Activated T-cell treated with anti-CD3 and anti-CD28 coated beads, Interleukin-2, amount 50 U/mL, for 1 hour (primary cell): ENCODE results near the gene CSRNP3.

ENCODE experiments used
- DNase-seq: peaks from one replicate; pipeline ENCODE4 v3.0.0-alpha.2; 2020

Gene CSRNP3

GRCh38 chr2:165472922-165473321, 3.4 kb downstream of the CSRNP3 start:
- DNase-seq: no peak

DNA sequence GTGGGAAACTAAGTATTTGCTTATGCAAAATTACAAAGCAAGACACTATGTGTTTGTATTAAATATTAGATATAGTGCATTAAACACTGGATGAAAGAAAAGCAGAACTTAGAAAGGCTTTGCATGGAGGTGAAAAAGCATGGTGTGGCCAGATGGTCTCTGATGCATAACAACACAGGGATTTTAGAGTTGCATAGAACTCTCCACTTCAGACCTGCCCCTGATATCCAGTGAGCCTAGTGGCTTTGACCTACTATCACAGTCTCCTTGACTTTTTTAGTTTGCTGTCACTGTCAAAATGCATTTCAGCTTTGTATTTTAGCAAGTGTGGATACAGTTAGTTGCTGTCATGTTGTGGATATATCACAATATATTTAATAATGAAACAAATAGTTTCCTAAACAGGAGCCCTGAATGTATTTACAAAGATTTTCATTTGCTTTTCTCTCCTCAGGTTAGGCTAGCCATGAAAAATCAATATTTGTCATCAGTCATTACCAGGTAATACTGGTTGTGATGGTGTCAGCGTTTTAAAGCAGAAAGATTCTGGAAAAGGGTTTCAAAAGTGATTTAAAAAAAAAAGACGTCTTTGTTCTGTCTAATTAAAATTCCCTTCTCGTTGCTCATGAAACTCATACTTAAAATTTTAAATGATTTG, 5.2 kb downstream of the CSRNP3 start:
- DNase-seq: no peak

DNA sequence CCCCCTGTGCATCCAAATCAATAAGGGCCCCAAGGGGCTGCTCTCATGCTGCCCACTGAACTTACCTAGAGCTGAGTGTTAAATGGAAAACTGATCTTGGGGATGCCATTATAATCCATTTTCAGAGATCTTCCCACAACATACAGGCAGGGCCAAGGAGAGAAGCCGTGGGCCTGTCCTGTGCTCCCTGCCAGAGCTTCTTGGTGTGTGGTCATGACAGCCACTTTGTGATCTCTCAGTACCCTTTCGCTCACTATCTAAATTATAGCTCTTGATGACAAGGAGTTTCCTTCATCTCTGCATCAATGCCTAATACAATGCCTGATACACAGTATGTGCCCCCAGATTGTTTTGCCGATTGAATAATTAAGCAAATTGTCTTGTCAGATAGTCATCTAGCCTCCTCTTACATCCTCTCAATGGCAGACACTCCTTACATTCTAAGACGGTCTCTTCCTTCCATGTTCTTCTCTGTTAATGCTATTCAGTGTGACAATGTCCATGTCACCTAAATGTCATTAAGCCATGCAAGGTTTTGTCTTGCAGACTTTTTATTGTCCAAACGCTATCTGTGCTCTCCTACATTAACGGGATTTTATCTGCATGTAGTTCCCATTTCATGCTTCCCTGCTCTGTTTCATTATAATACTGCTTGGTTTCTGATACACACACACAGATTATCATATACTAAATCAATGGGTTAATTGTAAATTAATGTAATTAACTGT, 5.9 kb downstream of the CSRNP3 start:
- DNase-seq: no peak

DNA sequence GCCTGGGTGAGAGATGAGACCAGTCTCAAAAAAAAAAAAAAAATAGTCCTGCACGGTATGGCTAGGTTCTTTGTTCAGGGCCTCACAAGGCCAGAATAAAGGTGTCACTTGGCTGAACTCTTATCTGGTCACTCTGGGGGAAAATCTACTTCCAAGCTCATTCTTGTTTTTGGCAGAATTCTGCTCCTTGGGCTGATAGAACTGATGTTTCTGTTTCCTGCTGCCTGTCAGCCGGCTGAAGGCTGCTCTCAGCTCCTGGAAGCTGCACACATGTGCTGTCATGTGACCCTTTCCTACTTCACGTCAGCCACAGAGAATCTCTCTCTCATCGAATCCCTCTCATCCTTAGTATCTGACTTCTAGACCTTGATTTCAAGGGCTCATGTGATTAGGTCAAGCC, 10.4 kb downstream of the CSRNP3 start:
- no peak for DNase-seq

- DNase-seq: no peak
Measured at GRCh38 chr2:165494573-165494972, 25.1 kb downstream of the CSRNP3 start.

- DNase-seq: no peak
Measured at GRCh38 chr2:165497659-165498317, 28.3 kb downstream of the CSRNP3 start.

GRCh38 chr2:165499131-165499530, 29.6 kb downstream of the CSRNP3 start:
- DNase-seq: no peak

- DNase-seq: no peak
Measured at GRCh38 chr2:165500001-165500400, 30.5 kb downstream of the CSRNP3 start.

- DNase-seq: no peak
Measured at GRCh38 chr2:165500816-165501215, 31.3 kb downstream of the CSRNP3 start.

- DNase-seq: no peak
Measured at GRCh38 chr2:165505514-165505913, 36.0 kb downstream of the CSRNP3 start.

DNA sequence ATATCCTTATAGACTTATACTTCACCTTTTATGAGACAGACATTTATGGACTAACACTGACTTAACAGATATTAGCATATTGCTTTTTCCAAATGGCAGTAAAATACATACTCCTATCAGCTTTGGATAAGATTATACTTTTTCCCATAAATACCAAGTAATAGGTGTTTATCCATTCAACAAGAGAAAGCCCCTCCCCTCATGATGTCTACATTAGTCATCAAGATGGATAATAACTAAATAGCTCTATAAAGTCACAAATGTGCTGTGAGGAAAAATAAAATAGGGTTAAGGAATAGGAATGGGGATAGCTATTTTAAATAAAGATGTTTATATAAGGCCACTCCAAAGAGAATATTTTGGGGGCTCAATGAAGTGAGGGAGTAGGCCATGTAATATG, 39.4 kb downstream of the CSRNP3 start:
- DNase-seq: no peak

DNA sequence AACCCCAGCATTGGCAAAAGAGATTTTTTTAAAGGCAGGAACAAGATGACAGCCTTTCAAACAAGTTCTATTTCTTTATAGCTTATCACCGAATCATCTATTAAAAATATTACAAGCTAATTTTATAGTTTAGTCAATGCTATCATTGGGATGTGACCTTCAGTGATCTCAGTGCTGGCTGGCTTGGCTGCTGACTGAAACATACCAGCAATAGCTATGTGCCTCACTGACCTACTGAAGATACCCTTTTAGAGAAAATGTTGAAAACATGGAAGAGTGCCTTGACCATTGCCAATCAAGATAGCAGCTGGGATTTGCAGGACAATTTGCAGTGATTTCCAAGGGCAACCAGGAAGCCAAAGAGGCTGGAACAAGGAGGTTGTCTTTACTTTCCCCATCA, 44.0 kb downstream of the CSRNP3 start:
- DNase-seq: no peak

DNA sequence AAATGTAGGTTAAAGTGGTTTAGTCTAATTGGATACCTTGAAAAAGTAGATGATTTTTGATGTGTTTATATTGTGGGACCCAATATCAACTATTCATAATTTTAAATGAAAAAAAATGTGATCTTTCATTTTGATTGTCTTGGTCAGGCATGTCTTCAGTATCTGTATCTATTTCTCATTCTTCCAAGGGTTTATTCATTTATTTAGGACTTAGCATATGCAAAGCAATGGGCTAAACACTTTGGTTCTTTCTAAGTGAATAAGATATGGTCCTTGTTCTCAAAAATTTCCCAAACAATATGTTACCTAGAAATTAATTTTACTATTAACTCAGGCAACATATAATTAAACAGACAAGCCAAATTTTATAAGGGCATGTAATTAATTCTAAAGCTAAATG, 49.1 kb downstream of the CSRNP3 start:
- no peak for DNase-seq

GRCh38 chr2:165522719-165523118, 53.2 kb downstream of the CSRNP3 start:
- DNase-seq: no peak

DNA sequence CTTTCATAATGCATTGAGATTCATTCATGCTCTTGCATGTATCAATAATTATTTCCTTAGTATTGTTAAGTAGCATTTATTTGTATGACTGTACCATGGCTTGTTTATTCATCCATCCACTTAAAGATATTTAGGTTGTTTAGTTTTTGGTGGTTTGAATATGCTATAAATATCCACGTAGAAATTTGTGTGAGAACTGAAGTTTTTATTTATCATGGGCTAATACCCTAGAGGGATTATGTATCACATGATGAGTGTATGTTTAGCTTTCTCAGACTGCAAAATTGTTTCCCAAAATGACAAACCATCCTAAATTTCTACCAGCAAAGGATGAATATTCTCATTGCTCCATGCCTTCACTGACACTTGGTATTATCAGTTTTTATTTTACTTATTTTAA, 55.2 kb downstream of the CSRNP3 start:
- DNase-seq: no peak

DNA sequence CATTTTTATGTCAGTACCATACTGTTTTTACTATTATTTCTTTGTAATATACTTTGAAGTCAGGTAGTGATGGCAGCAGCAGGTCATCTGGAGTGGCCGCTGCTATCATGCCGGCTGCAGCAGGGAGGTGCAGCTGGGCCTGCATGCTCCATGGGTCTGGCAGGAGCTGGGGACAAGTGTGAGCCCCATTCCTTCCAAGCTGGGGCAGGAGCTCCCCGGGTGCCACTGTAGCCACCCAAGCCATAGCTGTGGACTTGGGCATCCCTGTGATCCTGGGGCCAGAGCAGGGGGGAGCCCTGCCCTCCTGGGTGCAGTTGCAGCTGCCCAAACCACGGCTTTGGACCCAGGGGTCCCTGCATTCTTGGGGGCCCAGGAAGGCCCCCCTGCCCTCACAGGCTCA, 59.2 kb downstream of the CSRNP3 start:
- no peak for DNase-seq

- DNase-seq: no peak
Measured at GRCh38 chr2:165529130-165529529, 59.6 kb downstream of the CSRNP3 start.

DNA sequence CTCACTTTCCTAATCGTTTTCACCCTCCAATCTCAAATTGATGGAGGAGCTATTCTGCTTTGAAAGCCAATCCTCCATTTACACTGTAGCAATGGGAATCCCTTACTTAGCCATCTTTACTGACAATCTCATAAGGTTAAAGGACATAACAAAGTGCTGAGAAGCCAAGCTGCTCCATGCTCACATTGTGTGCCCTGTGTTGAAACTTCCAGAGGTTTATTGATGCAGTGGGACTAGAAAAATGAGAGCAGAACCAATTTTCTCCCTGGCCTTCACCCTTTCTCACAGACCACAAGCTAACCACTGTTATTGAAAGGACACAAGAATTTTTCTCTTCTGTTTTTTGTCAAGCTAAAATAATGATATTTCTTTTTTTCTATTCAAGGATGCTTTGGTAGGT, 63.8 kb downstream of the CSRNP3 start:
- no peak for DNase-seq

DNA sequence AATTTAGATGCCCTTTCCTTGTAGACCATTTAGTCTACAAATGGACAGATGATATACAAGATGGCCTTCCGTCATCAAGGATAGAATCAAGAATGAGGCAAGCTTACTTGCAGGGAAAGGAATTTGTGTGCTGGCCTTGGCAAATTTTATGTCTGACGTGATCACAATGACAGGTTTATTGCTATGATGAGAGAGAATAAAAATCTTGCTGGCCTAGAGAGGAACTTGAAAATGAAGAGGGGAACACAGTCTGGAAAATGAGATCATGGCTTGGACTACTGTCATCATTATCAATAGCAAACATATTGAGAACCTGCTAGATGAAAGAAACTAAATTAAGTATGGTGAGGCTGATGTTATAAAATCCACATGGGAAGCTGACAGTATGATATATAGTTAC, 66.0 kb downstream of the CSRNP3 start:
- no peak for DNase-seq

- DNase-seq: no peak
Measured at GRCh38 chr2:165536851-165537499, 67.5 kb downstream of the CSRNP3 start.

DNA sequence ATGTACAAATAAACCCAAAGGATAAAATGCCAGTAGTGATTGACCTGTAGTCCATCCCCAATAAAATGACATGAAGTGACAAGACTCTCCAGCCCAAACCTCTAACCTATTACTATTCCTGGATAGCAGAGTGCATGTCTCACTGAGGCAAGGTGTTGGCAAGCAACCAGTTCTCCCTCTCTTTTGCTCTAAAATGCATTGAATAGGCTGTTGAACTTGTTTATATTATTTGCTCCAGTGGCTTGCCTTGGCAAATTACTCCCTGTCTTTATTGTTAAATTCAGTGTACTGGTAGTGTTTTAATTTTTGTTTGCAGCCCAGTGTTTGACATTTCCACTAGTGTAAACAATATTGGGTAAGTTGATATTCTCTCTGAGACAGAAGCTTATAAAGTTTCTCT, 70.5 kb downstream of the CSRNP3 start:
- no peak for DNase-seq

GRCh38 chr2:165544897-165545296, 75.4 kb downstream of the CSRNP3 start:
- no peak for DNase-seq

- no peak for DNase-seq
Measured at GRCh38 chr2:165547900-165548299, 78.4 kb downstream of the CSRNP3 start.

DNA sequence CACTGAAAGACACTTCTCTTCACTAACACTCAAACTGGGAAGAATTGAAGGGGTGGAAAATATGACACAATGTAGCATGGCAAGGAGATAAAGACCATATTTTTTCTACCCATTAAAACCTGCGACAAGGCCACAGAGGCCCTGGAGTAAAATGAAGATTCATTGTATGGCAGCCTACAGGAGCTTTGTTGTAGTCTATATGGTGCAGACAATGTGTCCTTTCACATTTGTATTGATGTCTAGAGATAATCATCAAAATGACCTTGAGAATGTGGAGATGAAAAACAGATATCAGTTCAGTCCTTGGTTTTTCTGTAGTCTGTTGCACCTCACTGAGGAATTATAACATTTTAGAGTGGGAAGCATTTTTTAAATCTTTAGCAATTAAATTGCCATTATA, 80.1 kb downstream of the CSRNP3 start:
- no peak for DNase-seq
